ENCODE results near the gene CRYBA2.

DNA sequence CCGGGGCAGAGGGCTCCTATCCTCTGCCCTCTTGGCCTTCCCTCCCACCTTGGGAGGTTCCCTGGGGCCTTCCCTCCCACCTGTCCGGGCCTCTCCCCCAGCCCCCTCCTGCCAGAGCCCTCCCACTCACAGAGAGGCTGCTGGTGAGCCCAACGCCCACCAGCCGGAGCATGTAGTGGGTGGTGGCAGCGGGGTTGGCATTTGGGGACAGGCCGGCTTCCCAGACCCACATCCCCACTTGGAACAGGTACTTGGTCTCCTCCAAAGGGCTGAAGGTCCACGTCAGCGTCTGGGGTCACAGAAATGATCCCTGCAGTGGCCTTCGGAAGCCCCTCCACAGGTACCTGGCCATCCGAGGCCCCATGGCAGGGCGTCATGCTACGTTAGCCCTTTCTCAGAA, 28.8 kb upstream of the CRYBA2 start:
- TF ChIP-seq, protein P1, sequence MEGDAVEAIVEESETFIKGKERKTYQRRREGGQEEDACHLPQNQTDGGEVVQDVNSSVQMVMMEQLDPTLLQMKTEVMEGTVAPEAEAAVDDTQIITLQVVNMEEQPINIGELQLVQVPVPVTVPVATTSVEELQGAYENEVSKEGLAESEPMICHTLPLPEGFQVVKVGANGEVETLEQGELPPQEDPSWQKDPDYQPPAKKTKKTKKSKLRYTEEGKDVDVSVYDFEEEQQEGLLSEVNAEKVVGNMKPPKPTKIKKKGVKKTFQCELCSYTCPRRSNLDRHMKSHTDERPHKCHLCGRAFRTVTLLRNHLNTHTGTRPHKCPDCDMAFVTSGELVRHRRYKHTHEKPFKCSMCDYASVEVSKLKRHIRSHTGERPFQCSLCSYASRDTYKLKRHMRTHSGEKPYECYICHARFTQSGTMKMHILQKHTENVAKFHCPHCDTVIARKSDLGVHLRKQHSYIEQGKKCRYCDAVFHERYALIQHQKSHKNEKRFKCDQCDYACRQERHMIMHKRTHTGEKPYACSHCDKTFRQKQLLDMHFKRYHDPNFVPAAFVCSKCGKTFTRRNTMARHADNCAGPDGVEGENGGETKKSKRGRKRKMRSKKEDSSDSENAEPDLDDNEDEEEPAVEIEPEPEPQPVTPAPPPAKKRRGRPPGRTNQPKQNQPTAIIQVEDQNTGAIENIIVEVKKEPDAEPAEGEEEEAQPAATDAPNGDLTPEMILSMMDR (IDR thresholded peaks at IDR 0.05): no peak
- no peak for TF ChIP-seq POLR2A (IDR thresholded peaks at IDR 0.05)
